GM12878 (cell line): ENCODE results near the gene ALB. TPM values are rescaled to one million over a fixed set of nuclear protein-coding genes. Genes with fewer than 3 reads are reported as not detected.

ENCODE experiments used
- ATAC-seq: fragments of 200-7000 bp; cut with Tn5 transposase; 3 replicates; pipeline ENCODE4 v1.9.1; 2020; ENCODE audit warnings: mild to moderate bottlenecking, moderate library complexity
- BruUV-seq: library from RNA; stranded (reverse); fragments of 400-500 nt; replicated peaks from 2 replicates; lab custom pipeline; 2021; lab: Mats Ljungman, UMichigan
- CTCF ChIA-PET: fragments of 300-600 bp; sonication (Branson Sonifier 250); formaldehyde crosslinking; extraction: SDS; loops from one replicate; lab custom pipeline; 2021; ENCODE audit warnings: inconsistent platforms; lab: Yijun Ruan, JAX
- POLR2A ChIA-PET: fragments of 350-600 bp; formaldehyde crosslinking; extraction: SDS; loops from one replicate; lab custom pipeline; 2021; ENCODE audit warnings: inconsistent platforms; lab: Charles Lee
- RAD21 ChIA-PET: fragments of 300-600 bp; sonication (Branson Sonifier 250); formaldehyde crosslinking; loops from one replicate; lab custom pipeline; 2023; ENCODE audit warnings: antibody characterized with exemption; ENCODE audit not compliant: unreplicated experiment; lab: Charles Lee
- SMC1A ChIA-PET: fragments of 300-600 bp; sonication (Branson Sonifier 250); formaldehyde crosslinking; loops from one replicate; lab custom pipeline; 2023; ENCODE audit not compliant: unreplicated experiment, uncharacterized antibody; lab: Charles Lee
- DNase-seq: peaks from one replicate; pipeline ENCODE4 v3.0.0-alpha.2; 2011; ENCODE audit warnings: low read depth, low spot score
- FAIRE-seq: peaks from 3 replicates; lab custom pipeline; 2011; peaks lifted over from hg19 to GRCh38; lab: Jason Lieb, UNC
- H2AFZ ChIP-seq: 2 replicates; pipeline ENCODE4 v1.6.0; 2011; ENCODE audit warnings: low read depth, low read length, control low read depth; ENCODE audit not compliant: control insufficient read depth
- H3K27ac ChIP-seq: 2 replicates; pipeline ENCODE4 v1.5.1; 2011; ENCODE audit warnings: control low read depth; ENCODE audit not compliant: control insufficient read depth, insufficient read depth
- H3K27me3 ChIP-seq, 2 experiments: replicated peaks in 1 of 2; 2 replicates each; pipeline versions ENCODE4 v1.6.0 to v1.6.1; 2011; ENCODE audit warnings: low read length in 1 of 2; ENCODE audit not compliant: control insufficient read depth in 2 of 2, insufficient read depth in 2 of 2
- H3K36me3 ChIP-seq, 2 experiments: 2 replicates each; pipeline ENCODE4 v1.5.1; 2011; ENCODE audit warnings: low read length in 1 of 2; ENCODE audit not compliant: control insufficient read depth in 2 of 2, insufficient read depth in 2 of 2
- H3K4me1 ChIP-seq: 2 replicates; pipeline ENCODE4 v1.6.1; 2011; ENCODE audit warnings: mild to moderate bottlenecking, low read length, moderate library complexity, mixed read lengths; ENCODE audit not compliant: control insufficient read depth, insufficient read depth
- H3K4me2 ChIP-seq: 2 replicates; pipeline ENCODE4 v1.6.0; 2011; ENCODE audit warnings: control low read depth; ENCODE audit not compliant: control insufficient read depth, insufficient read depth
- H3K4me3 ChIP-seq: fragments of 200-600 bp; sonication (generic); 2 replicates; pipeline ENCODE4 v1.5.1; 2016
- H3K79me2 ChIP-seq: 2 replicates; pipeline ENCODE4 v1.6.0; 2011; ENCODE audit warnings: low read length; ENCODE audit not compliant: control insufficient read depth, insufficient read depth
- H3K9ac ChIP-seq: 2 replicates; pipeline ENCODE4 v1.8.0; 2011; ENCODE audit warnings: low read length, control low read depth, mixed read lengths; ENCODE audit not compliant: control insufficient read depth, insufficient read depth
- H3K9me3 ChIP-seq: replicated peaks from 3 replicates; pipeline ENCODE4 v1.5.1; 2011; ENCODE audit warnings: mild to moderate bottlenecking, low read length; ENCODE audit not compliant: control insufficient read depth, insufficient read depth
- H4K20me1 ChIP-seq: 2 replicates; pipeline ENCODE4 v1.6.0; 2011; ENCODE audit not compliant: control insufficient read depth, insufficient read depth
- ASH2L ChIP-seq: fragments of 300-600, 200-600 bp; sonication (generic); IDR thresholded peaks from 2 replicates; pipeline ENCODE4 v1.6.1; 2017; ENCODE audit warnings: low read depth, mild to moderate bottlenecking, borderline replicate concordance
- BCL11A ChIP-seq: IDR thresholded peaks from 2 replicates; pipeline ENCODE4 v1.6.1; 2011; ENCODE audit warnings: low read depth, low read length
- FOS ChIP-seq: IDR thresholded peaks from 3 replicates; pipeline ENCODE4 v1.6.1; 2011; ENCODE audit warnings: borderline replicate concordance; ENCODE audit not compliant: insufficient read length; ENCODE audit errors: extremely low read depth
- POLR2A ChIP-seq: IDR thresholded peaks from 2 replicates; pipeline ENCODE4 v1.6.1; 2011; ENCODE audit warnings: low read depth, mild to moderate bottlenecking, low read length
- RELA ChIP-seq: fragments of 450-650 bp; IDR thresholded peaks from 2 replicates; pipeline ENCODE4 v1.8.0; 2014; ENCODE audit warnings: borderline replicate concordance; ENCODE audit not compliant: partially characterized antibody
- YY1 ChIP-seq: IDR thresholded peaks from 2 replicates; pipeline ENCODE4 v1.6.1; 2011; ENCODE audit warnings: low read depth, mild to moderate bottlenecking, low read length
- WGBS: methylation state at CpG from one replicate; pipeline ENCODE4 v1.1.6; 2016; ENCODE audit warnings: low lambda C conversion rate; ENCODE audit not compliant: insufficient replicate concordance, insufficient coverage; ENCODE audit errors: missing lambda C conversion rate; 5-methylcytosine and 5-hydroxymethylcytosine counted together
- in situ Hi-C: fragments of 300-500 bp; cut with MboI; formaldehyde crosslinking; loops from 9 replicates; pipeline ENCODE4 v1.14.3; 2018; ENCODE audit warnings: mixed read lengths
- intact Hi-C: fragments of 100-400 bp; cut with micrococcal nuclease; formaldehyde crosslinking; loops from one replicate; pipeline ENCODE4 v1.14.2; 2022; ENCODE audit not compliant: unreplicated experiment
- polyA plus RNA-seq, 11 experiments: library from polyadenylated mRNA; depleted of rRNA in 4 of 11; unstranded in 6 of 11; stranded (reverse) in 5 of 11; fragments of >200 nt; fragmentation: Nextera tagmentation in 4 of 11; fragmentation: Illumina TruSeq in 1 of 11; extraction: Ambion mirVana in 4 of 11; extraction: Trizol in 1 of 11; gene quantifications; 1 replicate in 1 of 11; 2 replicates in 10 of 11; pipeline versions ENCODE4 v1.2.1 to v1.2.3, GENCODE V29; 2011 to 2016; ENCODE audit warnings: inconsistent platforms in 2 of 11, missing spikeins in 2 of 11, low read depth in 1 of 11
- total RNA-seq, 4 experiments: library from RNA; depleted of rRNA in 3 of 4; stranded (reverse); fragments of >200 nt in 3 of 4; fragmentation: Illumina TruSeq in 1 of 4; extraction: Trizol in 1 of 4; gene quantifications; 2 replicates each; pipeline versions ENCODE4 v1.2.1 to v1.2.3, GENCODE V29; 2013 to 2021
- TF ChIP-seq, protein P1 (sequence below): fragments of 450-650 bp; conservative IDR thresholded peaks from 2 replicates; pipeline ENCODE4 v1.6.1; 2017; ENCODE audit warnings: mild to moderate bottlenecking, moderate library complexity

ALB gene
- total and polyA plus RNA-seq, 10 of the 15 experiments (the other 5 are each of a cell fraction or from before 2014, with no cell fraction given): 0.05 to 29.0 TPM; not detected in 8

DNA sequence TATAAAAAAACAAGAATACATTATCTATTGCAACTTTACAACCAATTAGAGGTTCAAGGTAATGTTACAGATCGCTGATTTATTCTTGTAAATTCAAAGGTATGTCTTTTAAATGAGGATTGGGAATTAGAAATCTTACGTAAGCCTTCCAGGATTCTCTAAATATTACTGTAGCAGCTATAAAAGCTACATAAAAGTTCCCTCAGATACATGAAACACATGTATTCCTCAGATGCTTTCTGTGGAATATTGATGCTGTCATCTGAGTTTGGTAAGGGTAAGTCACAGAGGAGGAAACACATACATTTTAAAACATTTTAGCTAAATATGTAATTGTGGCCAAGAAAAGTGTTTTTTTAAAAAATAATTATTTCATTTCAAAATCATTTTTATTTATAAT lies 35.4 kb downstream of the ALB start:
- ATAC-seq (no peak), FAIRE-seq (no peak), DNase-seq (no peak)
- intact Hi-C loops: no loop called here
- 38% methylated on average over 2 of the region's 2 CpGs for WGBS
- ChIA-PET CTCF (no interaction called here), RAD21 (no interaction called here), SMC1A (interaction anchor here (1.8 kb wide), 1 partner anchor 11 kb away, joined by 7 read pairs; no protein-coding TSS in a partner anchor), POLR2A (no interaction called here)
- in situ Hi-C loops: no loop called here
- no TSS peak for BruUV-seq
- H3K4me2 ChIP-seq: no peak overlapping the region
- H3K9ac ChIP-seq: no peak overlapping the region
- no peaks in the 10 kb centered on the region for H3K79me2 ChIP-seq
- no peaks in the 10 kb centered on the region for H3K4me1 ChIP-seq
- TF ChIP-seq RELA (no peak), BCL11A (no peak)
- H3K36me3 ChIP-seq: no peaks in the 10 kb centered on the region
- no peaks in the 10 kb centered on the region; a peak in 1 of 4 replicates for H3K27me3 ChIP-seq
- no peak overlapping the region for H2AFZ ChIP-seq
- H3K4me3 ChIP-seq: no peak overlapping the region
- no peaks in the 10 kb centered on the region for H3K9me3 ChIP-seq
- no peaks in the 10 kb centered on the region for H4K20me1 ChIP-seq
- no peak overlapping the region for H3K27ac ChIP-seq

DNA sequence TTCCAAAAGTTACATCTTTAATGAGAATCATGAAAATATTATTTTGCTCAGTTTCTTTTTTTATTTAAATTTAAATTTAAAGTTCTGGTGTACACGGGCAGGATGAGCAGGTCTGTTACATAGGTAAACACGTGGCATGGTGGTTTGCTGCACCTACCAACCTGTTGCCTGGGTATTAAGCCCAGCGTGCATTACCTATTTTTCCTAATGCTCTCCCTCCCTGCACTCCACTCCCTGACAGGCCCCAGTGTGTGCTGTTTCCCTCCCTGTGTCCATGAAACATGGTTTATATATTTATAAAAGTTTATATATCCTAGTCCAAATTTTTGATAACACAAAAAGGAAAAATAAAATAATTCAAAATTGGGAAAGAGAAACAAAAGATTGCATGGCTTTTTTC lies 35.9 kb downstream of the ALB start:
- FAIRE-seq (no peak), ATAC-seq (no peak), DNase-seq (no peak)
- SMC1A ChIA-PET: no interaction called here
- intact Hi-C loops (no loop called here), in situ Hi-C loops (loop anchor here (10.0 kb wide), 1 partner anchor 215 kb away; no protein-coding TSS in a partner anchor)
- no peak overlapping the region for H2AFZ ChIP-seq
- no peaks in the 10 kb centered on the region for H4K20me1 ChIP-seq
- POLR2A ChIA-PET: no interaction called here
- no peaks in the 10 kb centered on the region; a peak in 1 of 4 replicates for H3K27me3 ChIP-seq
- 15% methylated on average over 3 of the region's 3 CpGs for WGBS
- H3K27ac ChIP-seq: no peak overlapping the region
- TF ChIP-seq, protein P1, sequence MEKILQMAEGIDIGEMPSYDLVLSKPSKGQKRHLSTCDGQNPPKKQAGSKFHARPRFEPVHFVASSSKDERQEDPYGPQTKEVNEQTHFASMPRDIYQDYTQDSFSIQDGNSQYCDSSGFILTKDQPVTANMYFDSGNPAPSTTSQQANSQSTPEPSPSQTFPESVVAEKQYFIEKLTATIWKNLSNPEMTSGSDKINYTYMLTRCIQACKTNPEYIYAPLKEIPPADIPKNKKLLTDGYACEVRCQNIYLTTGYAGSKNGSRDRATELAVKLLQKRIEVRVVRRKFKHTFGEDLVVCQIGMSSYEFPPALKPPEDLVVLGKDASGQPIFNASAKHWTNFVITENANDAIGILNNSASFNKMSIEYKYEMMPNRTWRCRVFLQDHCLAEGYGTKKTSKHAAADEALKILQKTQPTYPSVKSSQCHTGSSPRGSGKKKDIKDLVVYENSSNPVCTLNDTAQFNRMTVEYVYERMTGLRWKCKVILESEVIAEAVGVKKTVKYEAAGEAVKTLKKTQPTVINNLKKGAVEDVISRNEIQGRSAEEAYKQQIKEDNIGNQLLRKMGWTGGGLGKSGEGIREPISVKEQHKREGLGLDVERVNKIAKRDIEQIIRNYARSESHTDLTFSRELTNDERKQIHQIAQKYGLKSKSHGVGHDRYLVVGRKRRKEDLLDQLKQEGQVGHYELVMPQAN: no peak
- no peak for TF ChIP-seq YY1
- TF ChIP-seq ASH2L: no peak
- no peak for TF ChIP-seq POLR2A
- no peak for TF ChIP-seq FOS
- no TSS peak for BruUV-seq
- H3K9me3 ChIP-seq: no peaks in the 10 kb centered on the region
- H3K4me2 ChIP-seq: no peak overlapping the region
- RAD21 ChIA-PET: no interaction called here
- H3K36me3 ChIP-seq: no peaks in the 10 kb centered on the region
- H3K79me2 ChIP-seq: no peaks in the 10 kb centered on the region
- CTCF ChIA-PET: no interaction called here
- no peak overlapping the region for H3K9ac ChIP-seq
- H3K4me1 ChIP-seq: no peaks in the 10 kb centered on the region
- H3K4me3 ChIP-seq: no peak overlapping the region
